ES-I3 (cell line): ENCODE measurements around the gene PLEKHA7.

Source experiments
- H3K36me3 ChIP-seq: 2 replicates; pipeline ENCODE4 v1.6.1; 2013; ENCODE audit warnings: mild to moderate bottlenecking, low read length, control low read depth, moderate library complexity; ENCODE audit not compliant: insufficient read depth
- H3K4me1 ChIP-seq: 2 replicates; pipeline ENCODE4 v1.6.1; 2013; ENCODE audit warnings: mild to moderate bottlenecking, control low read depth, low read length; ENCODE audit not compliant: insufficient read depth
- H3K9ac ChIP-seq: 2 replicates; pipeline ENCODE4 v1.6.1; 2013; ENCODE audit warnings: low read depth, mild to moderate bottlenecking, low read length, moderate library complexity
- H3K9me3 ChIP-seq: 2 replicates; pipeline ENCODE4 v1.6.1; 2013; ENCODE audit warnings: mild to moderate bottlenecking, low read length, moderate library complexity; ENCODE audit not compliant: control insufficient read depth, insufficient read depth

Gene PLEKHA7

GRCh38 chr11:16953663-16954062 lies 60.6 kb downstream of the PLEKHA7 start:
- no peaks in the 10 kb centered on the region for H3K36me3 ChIP-seq
- peaks cover 14% of the 10 kb centered on the region for H3K4me1 ChIP-seq
- no peak overlapping the region for H3K9ac ChIP-seq

GRCh38 chr11:16946477-16947282 lies 67.5 kb downstream of the PLEKHA7 start:
- no peaks in the 10 kb centered on the region for H3K9me3 ChIP-seq
- H3K4me1 ChIP-seq = peaks cover 8% of the 10 kb centered on the region; the same call in 1 of the 2 replicates
- no peaks in the 10 kb centered on the region for H3K36me3 ChIP-seq
- H3K9ac ChIP-seq = no peak overlapping the region

More at GRCh38 chr11:16953663-16954062, 60.6 kb downstream of the PLEKHA7 start:
- no peaks in the 10 kb centered on the region for H3K9me3 ChIP-seq

- H3K9me3 ChIP-seq = no peaks in the 10 kb centered on the region
- no peak overlapping the region for H3K9ac ChIP-seq
- H3K4me1 ChIP-seq = peaks cover 8% of the 10 kb centered on the region; the same call in 1 of the 2 replicates
- H3K36me3 ChIP-seq = no peaks in the 10 kb centered on the region
Measured at GRCh38 chr11:16945671-16946469, 68.3 kb downstream of the PLEKHA7 start.

GRCh38 chr11:16942911-16943310 lies 71.3 kb downstream of the PLEKHA7 start:
- no peak overlapping the region for H3K9ac ChIP-seq
- H3K36me3 ChIP-seq = no peaks in the 10 kb centered on the region
- peaks cover 8% of the 10 kb centered on the region; the same call in 1 of the 2 replicates for H3K4me1 ChIP-seq
- H3K9me3 ChIP-seq = no peaks in the 10 kb centered on the region

GRCh38 chr11:16942342-16942741 lies 71.9 kb downstream of the PLEKHA7 start:
- Histone ChIP-seq H3K36me3 (no peaks in the 10 kb centered on the region), H3K4me1 (peaks cover 8% of the 10 kb centered on the region; the same call in 1 of the 2 replicates), H3K9me3 (no peaks in the 10 kb centered on the region), H3K9ac (no peak overlapping the region)

- Histone ChIP-seq H3K36me3 (no peaks in the 10 kb centered on the region), H3K4me1 (peaks cover 8% of the 10 kb centered on the region; the same call in 1 of the 2 replicates), H3K9ac (no peak overlapping the region), H3K9me3 (no peaks in the 10 kb centered on the region)
Measured at GRCh38 chr11:16941935-16942334, 72.3 kb downstream of the PLEKHA7 start.

- Histone ChIP-seq H3K9ac (no peak overlapping the region), H3K9me3 (no peaks in the 10 kb centered on the region), H3K36me3 (no peaks in the 10 kb centered on the region), H3K4me1 (no peaks in the 10 kb centered on the region)
Measured at GRCh38 chr11:16938061-16938460, 76.2 kb downstream of the PLEKHA7 start.

GRCh38 chr11:16936643-16937042 lies 77.6 kb downstream of the PLEKHA7 start:
- no peaks in the 10 kb centered on the region for H3K4me1 ChIP-seq
- no peaks in the 10 kb centered on the region for H3K9me3 ChIP-seq
- H3K36me3 ChIP-seq = no peaks in the 10 kb centered on the region
- H3K9ac ChIP-seq = no peak overlapping the region

- Histone ChIP-seq H3K9me3 (no peaks in the 10 kb centered on the region), H3K9ac (no peak overlapping the region)
Measured at GRCh38 chr11:16935518-16936302, 78.5 kb downstream of the PLEKHA7 start.

GRCh38 chr11:16933756-16934603 lies 80.2 kb downstream of the PLEKHA7 start:
- H3K4me1 ChIP-seq = no peaks in the 10 kb centered on the region
- H3K9ac ChIP-seq = no peak overlapping the region
- no peaks in the 10 kb centered on the region for H3K9me3 ChIP-seq
- no peaks in the 10 kb centered on the region for H3K36me3 ChIP-seq

More at GRCh38 chr11:16935518-16936302, 78.5 kb downstream of the PLEKHA7 start:
- no peaks in the 10 kb centered on the region for H3K36me3 ChIP-seq
- H3K4me1 ChIP-seq = no peaks in the 10 kb centered on the region

- Histone ChIP-seq H3K4me1 (no peaks in the 10 kb centered on the region), H3K36me3 (no peaks in the 10 kb centered on the region), H3K9me3 (no peaks in the 10 kb centered on the region), H3K9ac (no peak overlapping the region)
Measured at GRCh38 chr11:16933291-16933690, 80.9 kb downstream of the PLEKHA7 start.

- H3K4me1 ChIP-seq = peaks cover 11% of the 10 kb centered on the region
- no peak overlapping the region for H3K9ac ChIP-seq
- no peaks in the 10 kb centered on the region for H3K9me3 ChIP-seq
- no peaks in the 10 kb centered on the region for H3K36me3 ChIP-seq
Measured at GRCh38 chr11:16928044-16928443, 86.2 kb downstream of the PLEKHA7 start.

- H3K9me3 ChIP-seq = no peaks in the 10 kb centered on the region
- H3K9ac ChIP-seq = no peak overlapping the region
- H3K4me1 ChIP-seq = peaks cover 11% of the 10 kb centered on the region
- no peaks in the 10 kb centered on the region for H3K36me3 ChIP-seq
Measured at GRCh38 chr11:16926883-16927626, 87.2 kb downstream of the PLEKHA7 start.
